ENCODE measurements around the gene KLHDC8A.

The KLHDC8A gene

GRCh38 chr1:205319081-205320018 lies 37.4 kb downstream of the KLHDC8A start:
- DNase-seq (ENCODE audit: low read depth in 1 of 2, low spot score in 1 of 2) = no peak

DNA sequence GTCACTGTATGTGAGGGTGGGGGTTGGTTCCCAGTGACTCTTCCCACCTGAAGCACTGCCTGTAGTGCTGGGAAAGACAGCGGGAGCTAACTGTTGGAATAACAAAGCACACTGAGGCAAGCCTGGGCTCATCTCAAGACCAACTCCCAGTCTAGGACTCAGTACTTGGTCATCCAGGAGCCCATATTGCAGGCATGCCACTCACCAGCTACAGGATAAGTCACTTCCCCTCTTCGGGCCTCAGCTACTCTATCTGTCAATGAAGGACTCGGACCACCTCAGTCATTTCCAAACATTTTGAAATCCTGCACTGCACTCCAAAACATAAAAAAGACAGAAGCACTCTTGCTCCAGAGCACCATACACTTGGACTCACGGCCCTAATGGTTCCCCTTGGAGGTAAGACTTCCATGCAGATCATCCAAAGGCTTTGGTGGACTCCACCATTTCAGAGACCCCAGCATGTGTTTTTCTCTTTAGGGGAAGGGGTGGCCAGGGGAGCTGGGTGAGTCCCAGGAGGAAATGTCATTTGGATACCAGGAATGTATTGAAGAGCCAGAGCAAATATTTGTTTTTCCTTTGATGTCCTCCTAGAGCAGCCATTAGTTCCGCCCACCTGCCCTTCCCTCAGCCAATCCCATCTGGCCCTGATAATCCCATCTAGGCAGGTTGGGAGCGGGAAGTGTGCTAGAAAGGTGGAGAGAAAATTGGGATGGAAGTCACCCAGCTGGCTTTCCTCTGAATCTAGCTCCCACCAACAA lies 38.3 kb downstream of the KLHDC8A start:
- no peak for DNase-seq (ENCODE audit: low read depth in 1 of 2, low spot score in 1 of 2)

DNA sequence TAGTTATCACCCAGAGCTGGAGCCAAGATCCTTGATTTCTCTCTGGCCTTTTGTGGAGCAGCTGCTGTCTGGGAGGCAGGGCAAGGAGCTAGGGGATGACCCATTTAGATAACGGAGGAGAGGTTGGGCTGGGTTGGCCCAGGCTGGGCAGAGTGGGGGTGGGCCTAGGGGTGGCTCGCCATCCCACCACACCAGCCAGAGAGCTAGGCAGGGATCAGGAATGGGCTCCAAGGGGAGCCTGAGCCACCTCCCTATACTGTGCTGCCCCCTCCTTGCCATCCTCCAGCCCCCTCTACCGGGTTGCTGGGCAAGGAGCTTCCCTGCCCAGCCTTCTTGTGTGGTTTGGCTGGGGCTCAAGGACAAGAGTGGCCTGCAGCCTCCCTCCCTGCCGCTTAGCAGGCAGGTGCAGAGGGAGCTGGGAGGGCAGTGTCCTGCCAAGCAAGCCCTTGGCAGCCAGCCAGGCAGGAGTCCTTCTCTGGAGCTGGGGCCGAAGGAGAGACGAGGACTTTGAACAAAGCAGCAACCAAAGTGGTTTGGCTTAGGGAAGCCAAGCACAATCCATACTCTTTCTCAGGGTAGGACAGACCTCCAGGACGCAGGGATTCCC lies 39.3 kb downstream of the KLHDC8A start:
- DNase-seq (ENCODE audit: low read depth in 1 of 2, low spot score in 1 of 2) = no peak

DNA sequence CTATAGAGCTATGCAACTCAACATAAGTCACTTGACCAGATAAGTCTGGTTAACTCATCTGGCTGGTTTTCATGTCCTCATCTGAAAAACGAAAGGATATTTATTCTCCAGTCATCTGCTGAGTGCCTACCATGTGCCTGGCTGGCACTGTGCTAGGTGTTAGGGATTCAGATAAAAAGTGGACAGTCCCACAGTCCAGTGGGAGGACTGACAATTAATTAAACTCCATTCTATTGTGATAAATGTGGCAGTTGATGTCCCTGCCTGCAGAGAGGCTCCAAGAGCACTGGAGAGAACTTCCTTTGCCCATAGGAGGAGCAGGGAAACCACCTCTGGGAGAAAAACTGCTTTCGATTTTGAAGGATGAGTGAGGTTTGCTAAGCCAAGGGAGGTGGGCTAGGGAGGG lies 40.6 kb downstream of the KLHDC8A start:
- DNase-seq (ENCODE audit: low read depth in 1 of 2, low spot score in 1 of 2) = no peak

GRCh38 chr1:205315008-205315618 lies 41.6 kb downstream of the KLHDC8A start:
- no peak for DNase-seq (ENCODE audit: low read depth in 1 of 2, low spot score in 1 of 2)

DNA sequence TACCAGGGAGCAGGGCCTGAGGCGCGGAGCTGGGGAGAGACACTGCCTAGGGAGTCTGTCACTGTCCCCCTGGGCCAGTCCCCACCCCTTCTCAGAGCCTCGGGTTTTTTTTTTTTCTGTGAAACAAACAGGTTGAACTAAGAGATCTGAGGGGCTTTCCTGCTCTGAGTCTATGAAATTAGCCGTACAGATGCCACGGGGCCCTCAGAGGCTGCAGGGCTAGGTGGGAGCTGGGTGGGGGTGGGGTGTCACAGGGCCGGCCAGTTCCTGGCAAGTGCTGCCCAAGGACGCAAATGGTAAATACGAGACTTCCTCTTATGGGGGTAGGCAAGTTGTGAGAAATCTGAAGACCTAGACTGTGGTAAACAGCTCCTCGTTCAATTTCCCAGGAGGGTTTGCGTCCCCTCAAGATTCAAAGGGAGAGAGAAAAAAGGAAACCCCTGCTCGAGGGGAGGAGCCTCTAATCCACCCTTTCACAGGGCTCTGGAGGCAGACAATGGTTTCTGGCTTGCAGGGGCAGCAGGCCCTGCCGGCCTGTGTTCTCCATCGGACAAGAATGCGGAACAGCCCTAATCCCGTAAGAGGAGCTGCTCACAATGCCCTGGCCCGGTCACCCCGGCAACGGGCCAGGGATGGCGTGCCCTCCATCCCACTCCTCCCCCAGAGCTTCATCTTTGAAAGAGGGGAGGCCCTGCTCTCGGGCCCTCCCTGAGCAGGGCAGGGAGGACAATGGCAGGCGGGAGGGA lies 43.0 kb downstream of the KLHDC8A start:
- no peak for DNase-seq (ENCODE audit: low read depth in 1 of 2, low spot score in 1 of 2)

- no peak for DNase-seq (ENCODE audit: low read depth in 1 of 2, low spot score in 1 of 2)
Measured at GRCh38 chr1:205312866-205313562, 43.7 kb downstream of the KLHDC8A start.

DNA sequence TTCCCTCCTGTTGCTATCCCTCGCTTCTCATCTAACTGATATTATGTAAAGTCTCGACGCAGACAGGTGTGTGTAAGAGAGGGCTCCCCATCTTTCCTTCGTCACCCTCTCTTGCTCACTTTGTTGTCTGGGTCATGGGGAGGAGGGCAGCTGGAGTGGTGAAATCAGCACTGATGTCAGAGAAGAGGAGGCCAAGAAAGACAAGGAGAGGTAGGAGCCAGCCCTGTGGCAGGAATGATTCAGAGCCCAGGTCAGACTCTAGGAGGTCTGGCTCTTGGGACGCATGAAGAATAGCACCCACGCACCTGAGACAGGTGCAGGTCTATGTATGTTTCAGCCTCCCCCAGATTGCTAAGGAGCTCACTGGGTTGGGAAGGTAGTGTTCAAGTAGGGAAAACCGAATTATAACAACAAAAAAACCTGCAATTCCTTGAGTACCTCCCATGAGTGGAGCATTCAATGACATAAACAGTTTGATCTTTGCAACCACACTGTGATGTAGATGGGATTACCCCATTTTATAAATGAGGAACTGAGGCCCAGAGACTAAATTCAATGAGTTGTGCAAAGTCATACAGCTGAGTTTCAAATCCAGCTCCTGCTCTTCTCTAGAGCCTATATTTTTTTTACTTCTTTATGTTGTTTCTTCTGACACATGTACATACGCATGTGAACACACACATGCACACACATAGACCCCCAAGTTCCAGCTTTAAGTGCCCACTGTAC lies 45.6 kb downstream of the KLHDC8A start:
- DNase-seq (ENCODE audit: low read depth in 1 of 2, low spot score in 1 of 2) = no peak

DNA sequence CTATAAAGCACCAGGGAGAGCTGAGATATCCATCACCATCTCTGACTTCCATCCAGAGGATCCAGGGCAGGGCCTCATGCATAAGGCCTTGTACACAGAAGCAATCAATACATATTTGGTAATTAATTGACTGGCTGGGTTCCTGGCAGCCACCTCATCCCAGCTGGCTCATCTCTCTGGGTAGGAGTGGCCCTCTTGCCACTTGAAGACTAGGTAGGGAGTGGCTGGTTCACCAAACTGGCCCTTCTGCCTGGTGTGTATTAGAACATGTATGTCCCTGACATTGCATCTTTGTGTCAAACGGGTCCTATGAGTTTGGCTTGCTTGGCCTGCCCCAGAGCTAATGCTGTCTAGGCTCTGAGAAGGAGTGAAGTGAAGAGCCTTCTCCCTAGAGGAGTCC lies 47.0 kb downstream of the KLHDC8A start:
- no peak for DNase-seq (ENCODE audit: low read depth in 1 of 2, low spot score in 1 of 2)

GRCh38 chr1:205306929-205307566 lies 49.7 kb downstream of the KLHDC8A start:
- no peak for DNase-seq (ENCODE audit: low read depth in 1 of 2, low spot score in 1 of 2)

DNA sequence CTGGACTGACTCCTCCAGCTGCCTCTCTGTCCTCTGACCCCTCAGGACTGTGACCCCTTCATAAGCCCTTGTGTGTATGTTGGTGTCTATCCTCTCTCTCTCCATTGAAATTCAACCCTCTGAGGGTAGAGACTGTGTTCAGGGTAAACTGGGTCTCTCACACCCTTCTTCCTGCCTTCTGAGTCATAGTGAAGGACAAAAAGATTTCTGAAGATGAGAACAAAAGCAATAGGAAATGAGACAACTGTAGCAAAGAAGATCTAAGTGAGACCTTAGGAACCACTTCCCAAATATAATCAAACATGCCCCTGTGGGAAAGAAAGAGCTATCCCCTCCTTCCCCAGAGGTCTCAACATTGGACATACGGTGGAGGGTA lies 52.0 kb downstream of the KLHDC8A start:
- no peak for DNase-seq (ENCODE audit: low read depth in 1 of 2, low spot score in 1 of 2)

GRCh38 chr1:205304046-205304694 lies 52.6 kb downstream of the KLHDC8A start:
- no peak for DNase-seq (ENCODE audit: low read depth in 1 of 2, low spot score in 1 of 2)

- DNase-seq (ENCODE audit: low read depth in 1 of 2, low spot score in 1 of 2) = no peak
Measured at GRCh38 chr1:205303247-205303888, 53.4 kb downstream of the KLHDC8A start.

DNA sequence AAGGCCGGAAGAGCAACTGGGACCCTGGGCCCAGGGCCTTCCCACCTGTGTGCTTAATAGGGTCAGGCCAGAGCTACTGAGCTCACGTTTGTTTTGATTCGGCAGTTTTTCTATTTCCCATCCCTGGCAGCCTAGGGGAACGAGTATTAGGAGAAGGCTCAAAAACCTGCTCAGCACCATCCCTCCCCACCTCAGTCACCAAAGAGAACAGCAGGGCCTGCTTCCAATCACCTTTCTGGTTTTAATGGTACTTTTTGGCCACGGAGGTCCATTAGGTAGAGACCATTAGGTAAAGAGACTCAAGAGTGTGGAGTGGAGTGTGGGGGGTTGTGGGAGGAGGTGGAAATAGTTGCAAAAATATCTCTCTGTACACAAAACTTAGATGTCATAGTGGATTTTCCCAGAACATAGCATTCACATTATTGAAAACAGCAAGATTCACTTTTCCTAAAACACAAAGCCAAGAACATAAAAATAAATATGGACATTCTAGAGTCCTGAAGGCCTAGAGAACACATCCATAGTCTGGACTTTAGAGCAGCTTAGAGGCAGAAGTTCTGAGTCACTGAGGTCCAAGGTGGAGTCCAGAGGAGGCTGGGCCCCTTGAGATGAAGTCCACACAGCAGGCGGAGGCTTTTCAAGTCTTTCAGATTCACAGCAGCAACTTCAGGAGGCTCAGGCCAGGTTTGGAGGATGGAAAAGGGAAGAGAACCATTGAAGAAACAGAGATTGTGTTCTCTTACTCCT lies 54.7 kb downstream of the KLHDC8A start:
- DNase-seq (ENCODE audit: low read depth in 1 of 2, low spot score in 1 of 2) = no peak

- DNase-seq (ENCODE audit: low read depth in 1 of 2, low spot score in 1 of 2) = no peak
Measured at GRCh38 chr1:205301205-205301821, 55.4 kb downstream of the KLHDC8A start.

DNA sequence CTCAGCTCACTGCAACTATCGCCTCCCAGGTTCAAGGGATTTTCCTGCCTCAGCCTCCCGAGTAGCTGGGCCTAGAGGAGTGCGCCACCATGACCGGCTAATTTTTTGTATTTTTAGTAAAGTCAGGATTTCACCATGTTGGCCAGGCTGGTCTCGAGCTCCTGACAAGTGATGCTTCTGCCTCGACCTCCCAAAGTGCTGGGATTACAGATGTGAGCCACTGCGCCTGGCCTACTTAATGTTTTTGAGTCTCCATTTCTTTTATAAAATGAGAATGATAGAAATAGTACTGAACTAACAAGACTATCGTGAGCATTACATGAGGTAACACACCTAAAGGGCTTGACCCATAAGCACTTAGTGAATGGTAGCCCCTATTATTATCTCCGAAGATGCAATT lies 56.6 kb downstream of the KLHDC8A start:
- no peak for DNase-seq (ENCODE audit: low read depth in 1 of 2, low spot score in 1 of 2)
